Rectal smooth muscle tissue (tissue), 1 donor: ENCODE measurements around the gene ZNF100.
"Not testable (repeated sequence)": the region's sequence is repeated elsewhere in the genome, so short reads cannot be mapped to it uniquely, and the experiment has no call there.

ENCODE experiments used
- H3K27ac ChIP-seq: one replicate; pipeline ENCODE4 v1.7.0; 2013; ENCODE audit warnings: low read depth, low read length, inconsistent platforms
- H3K27me3 ChIP-seq: one replicate; pipeline ENCODE4 v1.7.0; 2013; ENCODE audit warnings: low read length; ENCODE audit not compliant: control insufficient read depth, insufficient read depth
- H3K36me3 ChIP-seq: one replicate; pipeline ENCODE4 v1.7.0; 2013; ENCODE audit warnings: low read length; ENCODE audit not compliant: control insufficient read depth, insufficient read depth
- H3K4me1 ChIP-seq: one replicate; pipeline ENCODE4 v1.7.0; 2013; ENCODE audit warnings: low read length; ENCODE audit not compliant: control insufficient read depth, insufficient read depth
- H3K4me3 ChIP-seq: one replicate; pipeline ENCODE4 v1.7.0; 2013; ENCODE audit warnings: low read length
- H3K9ac ChIP-seq: one replicate; pipeline ENCODE4 v1.7.0; 2013; ENCODE audit warnings: low read length

Gene ZNF100

DNA sequence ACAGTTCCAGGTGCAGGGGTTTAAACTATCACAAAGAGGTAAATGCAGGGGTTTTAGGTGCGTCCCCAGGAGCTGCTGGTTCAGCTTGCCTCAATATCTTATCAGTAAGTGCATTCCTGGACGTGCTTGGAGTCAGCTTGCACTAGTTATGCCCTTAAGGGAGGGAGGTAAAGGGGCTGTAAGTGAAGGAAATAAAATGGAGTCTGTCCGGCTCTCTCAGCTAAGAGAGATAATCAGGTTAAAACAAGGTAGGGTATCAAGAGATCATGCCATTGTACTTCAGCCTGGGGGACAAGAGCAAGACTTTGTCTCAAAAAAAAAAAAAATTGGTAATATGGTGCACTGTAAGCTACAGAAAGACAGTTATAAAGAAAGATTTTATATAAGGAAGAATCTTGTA is 69.7 kb downstream of the ZNF100 start:
- H3K4me1 ChIP-seq: no peaks in the 10 kb centered on the region
- no peak overlapping the region for H3K4me3 ChIP-seq
- no peaks in the 10 kb centered on the region for H3K27me3 ChIP-seq
- no peak overlapping the region for H3K27ac ChIP-seq
- H3K9ac ChIP-seq: no peak overlapping the region
- H3K36me3 ChIP-seq: no peaks in the 10 kb centered on the region

- no peak overlapping the region for H3K9ac ChIP-seq
- no peak overlapping the region for H3K27ac ChIP-seq
- no peaks in the 10 kb centered on the region for H3K36me3 ChIP-seq
- peaks cover 2% of the 10 kb centered on the region for H3K4me1 ChIP-seq
- H3K4me3 ChIP-seq: no peak overlapping the region
- no peaks in the 10 kb centered on the region for H3K27me3 ChIP-seq
Measured at GRCh38 chr19:21694171-21694906, 73.0 kb downstream of the ZNF100 start.

DNA sequence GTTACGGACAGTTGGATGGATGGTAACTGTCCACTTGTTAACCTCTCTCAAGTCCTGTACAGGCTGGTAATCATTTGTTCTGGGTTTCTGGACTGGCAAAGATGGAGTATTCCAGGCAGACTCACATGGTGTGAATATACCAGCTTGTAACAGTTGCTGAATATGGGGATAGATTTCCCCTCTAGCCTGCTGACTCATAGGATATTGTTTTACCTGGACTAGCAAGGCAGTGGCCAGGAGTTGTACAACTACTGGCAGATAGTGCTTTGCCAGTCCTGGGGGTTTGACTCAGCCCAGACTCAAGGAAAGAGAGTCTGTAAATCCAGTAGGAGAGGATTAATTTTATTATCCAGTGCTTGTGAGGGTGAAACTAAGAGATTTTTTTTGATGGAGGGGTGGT is 74.0 kb downstream of the ZNF100 start:
- Histone ChIP-seq H3K4me1 (peaks cover 2% of the 10 kb centered on the region), H3K36me3 (no peaks in the 10 kb centered on the region), H3K4me3 (no peak overlapping the region), H3K27me3 (no peaks in the 10 kb centered on the region), H3K9ac (no peak overlapping the region), H3K27ac (no peak overlapping the region)

DNA sequence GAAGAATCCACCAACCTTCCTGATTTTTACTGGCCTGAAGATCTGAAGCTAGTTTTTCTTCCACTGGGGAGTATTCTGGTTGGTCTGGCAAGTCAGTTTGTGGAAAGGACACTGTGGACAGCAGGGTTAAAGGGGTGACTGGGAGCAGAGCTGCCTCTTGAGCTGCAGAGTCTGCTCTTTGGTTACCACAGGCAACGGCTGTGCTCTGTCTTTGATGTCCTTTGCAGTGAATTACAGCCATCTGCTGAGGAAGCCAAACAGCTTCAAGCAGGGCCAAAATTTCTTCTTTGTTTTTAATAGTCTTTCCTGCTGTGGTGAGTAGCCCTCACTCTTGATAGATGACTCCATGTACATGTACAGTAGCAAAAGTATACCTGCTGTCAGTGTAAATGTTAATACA is 75.7 kb downstream of the ZNF100 start:
- Histone ChIP-seq H3K4me3 (no peak overlapping the region), H3K4me1 (peaks cover 2% of the 10 kb centered on the region), H3K27me3 (no peaks in the 10 kb centered on the region), H3K36me3 (no peaks in the 10 kb centered on the region), H3K9ac (no peak overlapping the region), H3K27ac (no peak overlapping the region)

DNA sequence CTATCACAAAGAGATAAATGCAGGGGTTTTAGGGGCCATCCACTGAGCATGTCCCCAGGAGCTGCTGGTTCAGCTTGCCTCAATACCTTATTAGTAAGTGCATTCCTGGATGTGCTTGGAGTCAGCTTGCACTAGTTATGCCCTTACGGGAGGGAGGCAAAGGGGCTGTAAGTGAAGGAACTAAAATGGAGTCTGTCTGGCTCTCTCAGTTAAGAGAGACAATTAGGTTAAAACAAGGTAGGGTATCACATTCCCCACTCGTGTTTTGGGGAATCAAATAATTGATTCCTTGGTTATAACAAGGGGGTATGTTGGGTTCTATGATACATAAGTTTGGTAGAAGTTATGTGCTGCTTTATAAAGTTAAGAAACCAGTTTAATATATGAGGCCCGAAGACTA is 78.9 kb downstream of the ZNF100 start:
- Histone ChIP-seq H3K4me3 (no peak overlapping the region), H3K27ac (no peak overlapping the region), H3K9ac (no peak overlapping the region), H3K36me3 (no peaks in the 10 kb centered on the region), H3K27me3 (no peaks in the 10 kb centered on the region), H3K4me1 (peaks cover 2% of the 10 kb centered on the region)

DNA sequence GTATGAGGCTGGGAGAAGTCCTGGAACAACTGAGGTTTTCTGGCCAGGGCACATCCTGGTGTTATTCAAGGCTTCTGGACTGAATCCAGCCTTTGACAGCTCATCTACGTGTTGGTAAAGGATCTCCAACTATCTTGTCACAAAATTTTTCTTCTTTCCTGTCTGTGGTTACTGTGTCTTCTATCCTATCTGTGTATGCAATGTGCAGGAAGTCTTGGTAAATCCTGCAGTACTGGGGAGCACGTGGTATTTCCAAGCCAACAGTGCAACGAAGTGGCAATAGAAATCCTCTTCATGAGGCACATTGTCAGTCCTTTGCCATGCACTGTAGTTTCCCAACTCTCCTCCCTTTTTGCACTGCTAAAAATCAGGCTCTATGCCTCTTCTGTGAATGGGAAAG is 86.7 kb downstream of the ZNF100 start:
- Histone ChIP-seq H3K36me3 (no peaks in the 10 kb centered on the region), H3K27me3 (no peaks in the 10 kb centered on the region), H3K4me1 (no peaks in the 10 kb centered on the region), H3K27ac (no peak overlapping the region), H3K4me3 (no peak overlapping the region), H3K9ac (no peak overlapping the region)

- no peaks in the 10 kb centered on the region for H3K36me3 ChIP-seq
- H3K9ac ChIP-seq: no peak overlapping the region
- no peak overlapping the region for H3K27ac ChIP-seq
- H3K27me3 ChIP-seq: no peaks in the 10 kb centered on the region
- no peak overlapping the region for H3K4me3 ChIP-seq
- H3K4me1 ChIP-seq: no peaks in the 10 kb centered on the region
Measured at GRCh38 chr19:21680026-21680425, 87.4 kb downstream of the ZNF100 start.

- Histone ChIP-seq H3K27me3 (no peaks in the 10 kb centered on the region), H3K4me1 (peaks cover 3% of the 10 kb centered on the region), H3K9ac (no peak overlapping the region), H3K36me3 (no peaks in the 10 kb centered on the region), H3K4me3 (no peak overlapping the region), H3K27ac (peak overlapping the region; percentile 3)
Measured at GRCh38 chr19:21677696-21678418, 89.5 kb downstream of the ZNF100 start.

- Histone ChIP-seq H3K4me1 (peaks cover 6% of the 10 kb centered on the region), H3K27me3 (no peaks in the 10 kb centered on the region), H3K4me3 (no peak overlapping the region), H3K27ac (no peak overlapping the region), H3K9ac (no peak overlapping the region), H3K36me3 (no peaks in the 10 kb centered on the region)
Measured at GRCh38 chr19:21674454-21674853, 92.9 kb downstream of the ZNF100 start.

DNA sequence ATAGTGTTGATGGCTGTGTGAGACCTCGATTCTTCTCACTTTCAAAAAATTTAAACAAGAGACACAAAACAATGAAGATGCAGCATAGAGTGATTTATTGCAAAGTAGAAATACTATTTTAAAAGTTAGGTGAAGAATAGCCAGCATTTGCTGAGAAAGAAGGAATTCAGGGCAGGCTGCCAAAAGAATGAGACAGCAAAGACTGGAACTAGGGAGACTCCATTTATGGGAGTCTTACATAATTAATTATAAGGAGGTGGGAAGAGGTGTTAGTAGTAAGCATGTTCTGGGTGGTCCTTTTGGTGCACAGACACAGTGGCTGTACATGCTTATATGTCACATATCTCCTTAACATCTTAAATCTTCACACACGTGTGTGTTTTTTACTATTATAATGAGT is 93.9 kb downstream of the ZNF100 start:
- H3K27me3 ChIP-seq, H3K36me3 ChIP-seq, H3K4me1 ChIP-seq, H3K4me3 ChIP-seq, H3K9ac ChIP-seq: not testable (repeated sequence)
- H3K27ac ChIP-seq: peak overlapping the region; percentile 71
